ENCODE data around the gene DISC1. TPM values are rescaled to one million over a fixed set of nuclear protein-coding genes. Genes with fewer than 3 reads are reported as not detected.

DISC1 gene
- polyA plus RNA-seq, 1 donor from 2014 or later, result 0.84 TPM

- H3K9me3 ChIP-seq (ENCODE audit: low read length), result no peaks in the 10 kb centered on the region
- TF ChIP-seq RAD21 (conservative IDR thresholded peaks at IDR 0.05), result no peak
- TF ChIP-seq CTCF (IDR thresholded peaks at IDR 0.05; ENCODE audit: poor library complexity, severe bottlenecking), result no peak
- no peak for TF ChIP-seq POLR2AphosphoS5 (IDR thresholded peaks at IDR 0.05)
- no peak for TF ChIP-seq SMC3 (conservative IDR thresholded peaks at IDR 0.05; ENCODE audit: poor library complexity)
- TF ChIP-seq MXI1 (conservative IDR thresholded peaks at IDR 0.05; ENCODE audit: poor library complexity, severe bottlenecking), result no peak
- no peak for TF ChIP-seq EP300 (conservative IDR thresholded peaks at IDR 0.05; ENCODE audit: poor library complexity, severe bottlenecking)
- no peak for TF ChIP-seq EZH2 (IDR thresholded peaks at IDR 0.05; ENCODE audit: borderline replicate concordance, insufficient read depth, low read length, poor library complexity, severe bottlenecking)
- TF ChIP-seq TAF1 (IDR thresholded peaks at IDR 0.05; ENCODE audit: low read depth), result no peak
- no peak for TF ChIP-seq REST (IDR thresholded peaks at IDR 0.05; ENCODE audit: borderline replicate concordance)
- H3K79me2 ChIP-seq (replicated peaks; ENCODE audit: insufficient read depth, low read length), result no peaks in the 10 kb centered on the region
- H3K4me2 ChIP-seq (ENCODE audit: low read length), result no peak overlapping the region
- no peak overlapping the region for H3K4me3 ChIP-seq (ENCODE audit: low read length)
- H3K9ac ChIP-seq (ENCODE audit: low read length), result no peak overlapping the region
- no peaks in the 10 kb centered on the region for H3K27me3 ChIP-seq (ENCODE audit: insufficient read depth, low read depth, low read length)
- no peaks in the 10 kb centered on the region for H3F3A ChIP-seq (ENCODE audit: insufficient read depth, low read length, poor library complexity, severe bottlenecking)
- no peaks in the 10 kb centered on the region for H4K20me1 ChIP-seq (ENCODE audit: insufficient read depth)
- H3K9me2 ChIP-seq (ENCODE audit: insufficient read depth, low read length), result no peaks in the 10 kb centered on the region
- H2AFZ ChIP-seq (ENCODE audit: low read depth, low read length), result no peak overlapping the region
- H3K36me3 ChIP-seq (ENCODE audit: insufficient read depth, low read length), result no peaks in the 10 kb centered on the region
- H3K27ac ChIP-seq (ENCODE audit: low read length), result no peak overlapping the region
Observed at GRCh38 chr1:231750818-231751362, 124.3 kb downstream of the DISC1 start.

- Histone ChIP-seq H3K4me3 (ENCODE audit: low read length) (no peak overlapping the region), H3K79me2 (replicated peaks; ENCODE audit: insufficient read depth, low read length) (no peaks in the 10 kb centered on the region), H3K9me3 (ENCODE audit: low read length) (no peaks in the 10 kb centered on the region), H3K27me3 (ENCODE audit: insufficient read depth, low read depth, low read length) (no peaks in the 10 kb centered on the region), H3F3A (ENCODE audit: insufficient read depth, low read length, poor library complexity, severe bottlenecking) (no peaks in the 10 kb centered on the region), H2AFZ (ENCODE audit: low read depth, low read length) (no peak overlapping the region), H3K27ac (ENCODE audit: low read length) (no peak overlapping the region), H3K9ac (ENCODE audit: low read length) (no peak overlapping the region), H3K9me2 (ENCODE audit: insufficient read depth, low read length) (no peaks in the 10 kb centered on the region), H3K4me2 (ENCODE audit: low read length) (no peak overlapping the region), H3K36me3 (ENCODE audit: insufficient read depth, low read length) (no peaks in the 10 kb centered on the region), H4K20me1 (ENCODE audit: insufficient read depth) (no peaks in the 10 kb centered on the region)
- TF ChIP-seq EP300 (conservative IDR thresholded peaks at IDR 0.05; ENCODE audit: poor library complexity, severe bottlenecking), result no peak
- no peak for TF ChIP-seq EZH2 (IDR thresholded peaks at IDR 0.05; ENCODE audit: borderline replicate concordance, insufficient read depth, low read length, poor library complexity, severe bottlenecking)
- no peak for TF ChIP-seq RAD21 (conservative IDR thresholded peaks at IDR 0.05)
- TF ChIP-seq CTCF (IDR thresholded peaks at IDR 0.05; ENCODE audit: poor library complexity, severe bottlenecking), result no peak
- TF ChIP-seq POLR2AphosphoS5 (IDR thresholded peaks at IDR 0.05), result no peak
Observed at GRCh38 chr1:231751415-231751814, 124.8 kb downstream of the DISC1 start.

Data from neural cell (in vitro differentiated cells).